EL (cell line): ENCODE measurements around the gene EIF4E1B.

ENCODE experiments used
- DNase-seq: peaks from one replicate; pipeline ENCODE4 v3.0.0-alpha.2; 2016

The EIF4E1B gene

GRCh38 chr5:176628406-176629228 is 1.9 kb upstream of the EIF4E1B start:
- DNase-seq: no peak

GRCh38 chr5:176629317-176629852 is 1.1 kb upstream of the EIF4E1B start:
- DNase-seq: no peak

- DNase-seq: no peak
Measured at GRCh38 chr5:176630681-176631222, 277 bp downstream of the EIF4E1B start.

- no peak for DNase-seq
Measured at GRCh38 chr5:176631383-176632200, 1.1 kb downstream of the EIF4E1B start.

- no peak for DNase-seq
Measured at GRCh38 chr5:176632745-176633144, 2.3 kb downstream of the EIF4E1B start.

- DNase-seq: no peak
Measured at GRCh38 chr5:176633598-176633997, 3.1 kb downstream of the EIF4E1B start.

GRCh38 chr5:176636426-176636825 is 6.0 kb downstream of the EIF4E1B start:
- no peak for DNase-seq

- DNase-seq: no peak
Measured at GRCh38 chr5:176637556-176637955, 7.1 kb downstream of the EIF4E1B start.

GRCh38 chr5:176638437-176638836 is 8.0 kb downstream of the EIF4E1B start:
- DNase-seq: no peak

- no peak for DNase-seq
Measured at GRCh38 chr5:176639208-176639607, 8.7 kb downstream of the EIF4E1B start.

GRCh38 chr5:176639981-176640380 is 9.5 kb downstream of the EIF4E1B start:
- DNase-seq: no peak

- DNase-seq: no peak
Measured at GRCh38 chr5:176640616-176641015, 10.1 kb downstream of the EIF4E1B start.

- no peak for DNase-seq
Measured at GRCh38 chr5:176642675-176643490, 12.4 kb downstream of the EIF4E1B start.

- DNase-seq: no peak
Measured at GRCh38 chr5:176643491-176644219, 13.2 kb downstream of the EIF4E1B start.

GRCh38 chr5:176644294-176644693 is 13.8 kb downstream of the EIF4E1B start:
- no peak for DNase-seq

GRCh38 chr5:176644878-176645670 is 14.6 kb downstream of the EIF4E1B start:
- no peak for DNase-seq

GRCh38 chr5:176646049-176646706 is 15.7 kb downstream of the EIF4E1B start:
- no peak for DNase-seq

GRCh38 chr5:176646707-176647029 is 16.2 kb downstream of the EIF4E1B start:
- DNase-seq: no peak

- DNase-seq: peak; percentile 99
Measured at GRCh38 chr5:176647030-176647842, 16.8 kb downstream of the EIF4E1B start, which contains the start of gene TSPAN17. TSS of gene TSPAN17 (plus strand) at chr5:176647484. CDS start at chr5:176647616, 132 bp downstream.
